ENCODE results near the gene ACAN. TPM values are rescaled to one million over a fixed set of nuclear protein-coding genes. Genes with fewer than 3 reads are reported as not detected.
A peak's percentile ranks its signal among the peaks of the same experiment; 100 is the strongest.

The ACAN gene
- total RNA-seq, 1 donor = 3.3 TPM

DNA sequence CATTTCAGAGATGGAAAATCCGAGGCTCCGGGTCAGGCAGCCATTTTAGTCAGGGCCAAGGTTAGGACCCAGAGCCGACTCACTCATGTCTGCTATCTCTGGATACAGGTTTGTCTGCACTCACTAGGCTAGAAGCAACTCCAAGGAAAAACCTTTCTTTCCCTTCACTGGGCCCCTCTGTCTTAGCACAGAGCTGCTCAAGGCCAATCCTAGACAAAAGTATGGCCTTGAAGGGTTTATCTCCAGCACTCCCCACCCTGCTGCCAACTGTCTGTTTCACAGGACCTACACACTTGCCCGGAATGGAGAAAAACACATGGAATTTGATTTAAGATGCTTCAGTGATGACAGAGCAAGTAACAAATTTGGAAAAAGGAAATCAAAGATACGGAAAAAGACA, 25.6 kb downstream of the ACAN start:
- TF ChIP-seq, protein P1, sequence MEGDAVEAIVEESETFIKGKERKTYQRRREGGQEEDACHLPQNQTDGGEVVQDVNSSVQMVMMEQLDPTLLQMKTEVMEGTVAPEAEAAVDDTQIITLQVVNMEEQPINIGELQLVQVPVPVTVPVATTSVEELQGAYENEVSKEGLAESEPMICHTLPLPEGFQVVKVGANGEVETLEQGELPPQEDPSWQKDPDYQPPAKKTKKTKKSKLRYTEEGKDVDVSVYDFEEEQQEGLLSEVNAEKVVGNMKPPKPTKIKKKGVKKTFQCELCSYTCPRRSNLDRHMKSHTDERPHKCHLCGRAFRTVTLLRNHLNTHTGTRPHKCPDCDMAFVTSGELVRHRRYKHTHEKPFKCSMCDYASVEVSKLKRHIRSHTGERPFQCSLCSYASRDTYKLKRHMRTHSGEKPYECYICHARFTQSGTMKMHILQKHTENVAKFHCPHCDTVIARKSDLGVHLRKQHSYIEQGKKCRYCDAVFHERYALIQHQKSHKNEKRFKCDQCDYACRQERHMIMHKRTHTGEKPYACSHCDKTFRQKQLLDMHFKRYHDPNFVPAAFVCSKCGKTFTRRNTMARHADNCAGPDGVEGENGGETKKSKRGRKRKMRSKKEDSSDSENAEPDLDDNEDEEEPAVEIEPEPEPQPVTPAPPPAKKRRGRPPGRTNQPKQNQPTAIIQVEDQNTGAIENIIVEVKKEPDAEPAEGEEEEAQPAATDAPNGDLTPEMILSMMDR (IDR thresholded peaks at IDR 0.05; ENCODE audit: insufficient read depth, low read length) = no peak
- no peak overlapping the region for H3K4me3 ChIP-seq (ENCODE audit: low read depth, low read length)

DNA sequence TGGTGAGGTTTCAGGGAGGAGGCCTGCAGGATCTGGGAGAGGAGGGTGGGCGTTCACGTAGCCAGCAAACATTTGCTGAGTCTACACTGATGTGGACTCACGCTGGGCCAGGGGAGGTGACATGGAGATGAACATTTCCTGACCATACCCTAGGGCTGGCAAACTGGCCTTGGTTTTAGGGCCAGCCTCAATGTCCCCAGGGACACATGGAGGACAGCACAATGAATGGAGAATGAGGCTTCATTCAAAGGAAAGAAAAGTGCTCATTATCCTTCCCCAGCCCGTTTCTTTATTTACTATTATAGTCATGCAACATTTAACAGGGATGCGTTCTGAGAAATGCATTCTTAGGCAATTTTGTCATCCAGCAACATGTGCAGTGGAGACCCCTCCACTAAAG, 26.8 kb downstream of the ACAN start:
- TF ChIP-seq, protein P1 (IDR thresholded peaks at IDR 0.05; ENCODE audit: insufficient read depth, low read length) = no peak
- H3K4me3 ChIP-seq (ENCODE audit: low read depth, low read length) = no peak overlapping the region
- DNase-seq (ENCODE audit: low read depth) = no peak

More for the DNA sequence above, 25.6 kb downstream of the ACAN start:
- DNase-seq (ENCODE audit: low read depth) = peak; percentile 11

DNA sequence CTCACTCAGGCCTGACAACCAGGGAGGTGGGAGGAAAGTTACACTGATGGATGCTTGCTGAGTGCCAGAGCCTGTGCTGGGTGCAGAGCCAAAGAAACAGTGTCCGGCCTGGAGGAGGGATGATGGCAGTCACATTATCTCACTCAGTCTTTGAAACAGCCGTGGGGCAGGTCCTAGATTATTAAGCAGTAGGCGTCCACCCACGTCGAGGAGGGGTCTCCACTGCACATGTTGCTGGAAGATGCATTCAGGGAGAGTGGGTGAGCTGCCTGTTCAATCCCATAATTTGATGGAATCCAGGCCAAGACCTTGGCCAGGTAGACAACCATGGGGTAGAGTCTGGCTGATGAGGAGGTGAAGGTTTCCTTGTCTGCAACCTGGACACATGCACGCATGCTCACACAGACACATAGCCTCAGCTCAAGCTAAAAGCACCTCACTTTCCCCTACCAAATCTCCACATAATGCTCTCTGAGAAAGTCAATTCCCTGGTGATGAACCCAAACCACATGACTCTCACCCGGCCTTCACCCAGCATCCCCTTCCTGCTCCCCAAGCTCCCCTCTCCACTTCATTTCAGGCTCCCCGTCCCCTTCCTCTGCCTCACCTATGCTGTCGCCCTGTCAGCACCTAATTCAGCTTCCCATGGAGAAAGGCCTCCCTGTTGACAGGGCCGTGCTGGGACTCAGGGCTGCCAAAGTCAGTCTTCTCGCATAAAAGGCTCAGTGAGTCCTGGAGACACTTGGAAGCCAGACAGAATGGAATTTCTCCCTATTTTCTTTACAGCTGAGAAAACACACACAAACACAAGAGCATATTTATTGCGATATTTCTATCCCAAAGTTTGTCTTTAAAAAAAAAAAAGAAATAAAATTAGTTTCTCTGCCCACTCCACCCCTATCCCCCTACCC, 29.8 kb downstream of the ACAN start:
- TF ChIP-seq, protein P1 (IDR thresholded peaks at IDR 0.05; ENCODE audit: insufficient read depth, low read length) = no peak

DNA sequence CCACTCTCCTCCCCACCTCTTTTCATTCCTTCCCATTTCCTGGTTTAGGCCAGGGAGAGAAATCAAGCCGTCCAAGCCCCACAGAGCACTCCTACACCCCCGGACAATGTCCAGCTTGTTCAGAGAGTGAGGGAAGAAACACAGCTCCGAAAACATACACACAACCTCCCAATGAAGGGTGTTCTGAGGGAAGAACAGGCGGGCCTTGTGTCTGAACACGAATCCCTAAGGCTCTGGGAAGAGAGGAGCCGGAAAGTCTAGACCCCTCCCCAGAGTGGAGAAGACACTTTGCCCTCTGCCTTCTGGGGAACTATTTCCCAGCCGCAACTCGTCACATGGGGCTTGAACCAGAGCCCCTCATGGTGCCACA, 30.5 kb downstream of the ACAN start:
- H3K4me3 ChIP-seq (ENCODE audit: low read depth, low read length) = no peak overlapping the region
- TF ChIP-seq, protein P1 (IDR thresholded peaks at IDR 0.05; ENCODE audit: insufficient read depth, low read length) = no peak
- no peak for DNase-seq (ENCODE audit: low read depth)

More for the DNA sequence above, 29.8 kb downstream of the ACAN start:
- no peak for DNase-seq (ENCODE audit: low read depth)
- H3K4me3 ChIP-seq (ENCODE audit: low read depth, low read length) = no peak overlapping the region

DNA sequence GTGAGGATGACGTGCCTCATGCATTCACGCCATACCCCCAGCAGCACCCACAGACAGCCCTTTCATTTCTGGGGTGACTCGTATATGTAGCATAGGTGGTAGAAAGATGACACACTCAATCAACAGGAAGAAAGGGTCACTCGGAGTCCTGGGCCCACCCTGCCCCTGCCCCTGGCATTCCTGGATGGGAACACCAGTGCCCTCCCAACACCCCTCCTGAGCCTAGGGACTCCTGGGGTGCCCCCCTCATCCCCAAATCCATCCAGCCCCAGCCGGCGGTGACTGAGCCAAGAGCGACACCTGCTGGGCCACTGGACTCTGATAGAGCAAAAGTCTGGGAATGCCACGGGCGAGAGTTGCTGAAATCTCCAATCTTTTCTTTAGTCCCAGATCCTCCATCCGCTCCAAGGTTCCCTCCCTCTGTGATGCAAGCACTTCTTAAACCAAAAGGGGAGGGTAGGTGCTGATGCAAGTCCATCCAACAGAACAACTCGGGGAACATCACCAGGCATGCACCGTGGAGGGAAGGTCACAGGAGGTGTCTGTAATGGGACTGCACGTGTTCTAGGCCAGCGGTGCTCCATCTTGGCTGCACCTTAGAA, 31.1 kb downstream of the ACAN start:
- H3K4me3 ChIP-seq (ENCODE audit: low read depth, low read length) = no peak overlapping the region
- TF ChIP-seq, protein P1 (IDR thresholded peaks at IDR 0.05; ENCODE audit: insufficient read depth, low read length) = peak; percentile 69
- peak; percentile 74 for DNase-seq (ENCODE audit: low read depth)

DNA sequence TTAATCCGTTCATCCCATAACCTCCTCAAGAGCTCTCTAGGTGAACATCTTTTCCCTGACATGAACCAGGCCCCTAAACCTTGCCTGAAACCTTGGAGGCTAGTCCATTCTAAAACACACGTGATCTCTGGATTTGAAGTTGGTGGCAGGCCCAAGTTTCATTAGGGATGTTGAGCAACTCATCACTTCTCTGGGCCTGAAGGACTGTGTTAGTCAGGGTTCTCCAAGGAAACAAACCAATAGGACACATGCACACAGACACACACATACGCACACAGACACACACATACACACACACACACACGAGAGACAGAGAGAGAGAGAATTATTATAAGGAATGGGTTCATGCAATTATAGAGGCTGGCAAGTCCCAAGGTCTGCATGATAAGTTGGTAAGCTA, 31.9 kb downstream of the ACAN start:
- peak; percentile 43 for DNase-seq (ENCODE audit: low read depth)
- TF ChIP-seq, protein P1 (IDR thresholded peaks at IDR 0.05; ENCODE audit: insufficient read depth, low read length) = no peak
- H3K4me3 ChIP-seq (ENCODE audit: low read depth, low read length) = no peak overlapping the region

Measured in fibroblast of the aortic adventitia (primary cell).